ENCODE results near the gene STBD1.
"Not testable (repeated sequence)": the region's sequence is repeated elsewhere in the genome, so short reads cannot be mapped to it uniquely, and the experiment has no call there.

Gene STBD1

GRCh38 chr4:76287811-76288210 lies 18.7 kb upstream of the STBD1 start:
- not testable (repeated sequence) for DNase-seq

- DNase-seq: no peak
Observed at GRCh38 chr4:76292730-76293129, 13.8 kb upstream of the STBD1 start.

- DNase-seq: no peak
Observed at GRCh38 chr4:76293772-76294171, 12.8 kb upstream of the STBD1 start.

GRCh38 chr4:76296286-76296820 lies 10.2 kb upstream of the STBD1 start:
- DNase-seq: no peak

GRCh38 chr4:76298227-76298626 lies 8.3 kb upstream of the STBD1 start:
- DNase-seq: no peak

GRCh38 chr4:76300012-76300411 lies 6.5 kb upstream of the STBD1 start:
- no peak for DNase-seq

GRCh38 chr4:76301068-76301774 lies 5.3 kb upstream of the STBD1 start:
- peak; percentile 47 for DNase-seq

GRCh38 chr4:76301775-76302162 lies 4.8 kb upstream of the STBD1 start:
- no peak for DNase-seq

GRCh38 chr4:76302826-76303438 lies 3.6 kb upstream of the STBD1 start:
- DNase-seq: no peak

GRCh38 chr4:76305033-76305687 lies 1.4 kb upstream of the STBD1 start:
- DNase-seq: peak; percentile 60

GRCh38 chr4:76306882-76307659 lies 538 bp downstream of the STBD1 start:
- DNase-seq: peak; percentile 37

GRCh38 chr4:76307660-76308014 lies 1.1 kb downstream of the STBD1 start:
- no peak for DNase-seq

GRCh38 chr4:76308548-76308947 lies 2.0 kb downstream of the STBD1 start:
- DNase-seq: no peak

- DNase-seq: no peak
Observed at GRCh38 chr4:76309939-76310550, 3.5 kb downstream of the STBD1 start.

- DNase-seq: no peak
Observed at GRCh38 chr4:76310683-76311082, 4.2 kb downstream of the STBD1 start.

- no peak for DNase-seq
Observed at GRCh38 chr4:76311896-76312331, 5.4 kb downstream of the STBD1 start.

- DNase-seq: no peak
Observed at GRCh38 chr4:76312457-76312856, 5.9 kb downstream of the STBD1 start.

- DNase-seq: no peak
Observed at GRCh38 chr4:76313547-76313946, 7.0 kb downstream of the STBD1 start.

- no peak for DNase-seq
Observed at GRCh38 chr4:76315267-76315918, 8.9 kb downstream of the STBD1 start.

- no peak for DNase-seq
Observed at GRCh38 chr4:76316131-76316530, 9.6 kb downstream of the STBD1 start.

- DNase-seq: no peak
Observed at GRCh38 chr4:76322236-76322635, 15.7 kb downstream of the STBD1 start.

GRCh38 chr4:76325072-76325471 lies 18.5 kb downstream of the STBD1 start:
- DNase-seq: no peak

Data from GDM1 (cell line).